Activated CD8-positive, alpha-beta memory T cell treated with anti-CD3 and anti-CD28 coated beads, Interleukin-2, amount 50 U/mL, for 24 hours (primary cell): ENCODE data around the gene PAK1.

ENCODE experiments used
- DNase-seq: peaks from one replicate; pipeline ENCODE4 v3.0.0-alpha.2; 2020; ENCODE audit errors: extremely low read depth

Gene PAK1

DNA sequence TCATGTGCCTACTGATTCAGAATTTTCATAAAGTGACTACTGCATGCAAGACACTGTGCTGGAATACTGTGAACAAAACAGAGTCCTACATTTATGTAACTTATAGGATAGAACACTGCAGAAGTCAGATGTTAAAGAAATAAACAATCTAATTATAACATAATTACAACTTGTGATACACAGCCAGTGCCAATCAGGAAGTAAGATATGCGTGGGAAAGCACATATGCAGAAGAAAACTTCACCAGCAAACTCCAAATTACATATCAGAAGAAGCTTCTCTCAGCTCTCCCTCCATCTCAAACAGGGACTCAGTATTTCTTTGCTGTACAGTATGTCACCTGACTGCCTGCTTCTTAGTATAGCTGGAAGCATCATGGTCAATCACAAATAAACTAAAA is 37.4 kb downstream of the PAK1 start:
- DNase-seq: no peak

DNA sequence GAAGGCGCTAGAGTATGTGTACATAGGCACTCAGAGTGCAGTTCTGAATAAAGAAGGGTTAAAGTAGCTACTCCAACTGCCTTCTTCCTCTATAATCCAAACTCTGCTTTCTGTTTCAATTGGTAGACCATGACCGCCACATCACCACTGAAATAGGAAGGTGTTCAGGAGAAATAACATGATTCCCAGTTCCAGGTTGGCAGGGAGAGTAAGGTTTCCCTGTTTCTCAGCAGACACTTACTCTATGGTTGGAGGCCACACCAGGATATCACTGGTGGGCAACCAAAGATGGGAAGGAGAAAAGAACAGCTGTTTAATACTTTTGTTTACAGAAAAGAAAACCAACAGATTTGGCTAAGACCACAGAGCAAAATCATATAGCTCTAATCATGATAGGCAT is 37.9 kb downstream of the PAK1 start:
- DNase-seq: no peak

DNA sequence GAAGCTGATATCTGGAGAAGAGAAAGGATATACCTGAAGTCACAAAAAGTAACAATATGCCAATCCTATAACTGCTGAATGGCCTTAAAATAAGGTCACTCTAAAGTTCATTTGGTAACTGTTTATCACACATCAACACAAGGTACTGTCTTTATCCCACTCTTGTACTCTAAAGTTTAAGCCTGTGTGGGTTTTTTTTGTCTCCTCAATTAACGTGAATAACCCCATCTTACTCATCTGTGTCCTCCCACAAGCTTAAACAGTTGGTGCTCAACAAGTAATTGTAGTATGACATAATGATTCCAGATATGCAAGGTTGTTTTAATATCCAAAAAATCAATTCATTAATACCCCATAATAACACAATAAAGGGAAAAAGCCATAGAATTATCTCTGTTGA is 42.1 kb downstream of the PAK1 start:
- no peak for DNase-seq

DNA sequence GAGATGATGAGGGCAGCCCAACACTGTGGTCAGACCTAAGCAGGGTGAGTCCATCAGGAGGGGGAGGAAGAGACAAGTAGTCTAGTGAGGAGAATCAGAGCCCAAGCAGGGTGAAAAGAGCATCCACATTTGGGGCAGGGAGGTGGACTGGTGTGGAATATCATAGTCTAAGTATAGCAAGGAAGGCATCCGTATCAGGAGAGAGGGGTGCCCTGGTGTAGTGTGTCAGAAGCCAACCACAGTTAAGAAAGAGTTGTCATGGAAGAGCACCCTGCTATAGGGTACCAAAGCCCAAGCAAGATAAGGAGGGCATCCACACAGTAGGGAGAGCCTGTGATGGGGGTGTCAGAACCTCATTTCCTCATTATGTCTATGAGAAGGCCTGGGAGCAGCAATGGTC is 45.3 kb downstream of the PAK1 start:
- no peak for DNase-seq

DNA sequence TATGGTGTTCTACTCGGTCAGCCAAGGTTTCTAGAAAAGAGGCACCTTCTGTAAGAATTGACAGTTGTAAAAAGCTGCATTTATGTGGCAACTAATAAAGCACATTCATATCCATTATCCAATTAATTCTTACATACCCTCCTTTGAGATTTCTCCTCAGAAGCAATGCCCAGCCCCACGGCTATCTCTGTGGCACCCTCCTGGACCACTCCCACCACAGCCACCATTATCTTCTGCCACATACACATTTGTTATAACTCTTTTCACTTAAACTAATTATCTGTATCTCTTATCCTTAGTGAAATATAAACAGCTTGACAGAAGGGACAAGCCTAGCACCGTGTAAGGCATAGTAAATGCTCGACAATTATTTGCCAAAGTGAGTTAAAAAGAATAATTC is 48.5 kb downstream of the PAK1 start:
- no peak for DNase-seq

DNA sequence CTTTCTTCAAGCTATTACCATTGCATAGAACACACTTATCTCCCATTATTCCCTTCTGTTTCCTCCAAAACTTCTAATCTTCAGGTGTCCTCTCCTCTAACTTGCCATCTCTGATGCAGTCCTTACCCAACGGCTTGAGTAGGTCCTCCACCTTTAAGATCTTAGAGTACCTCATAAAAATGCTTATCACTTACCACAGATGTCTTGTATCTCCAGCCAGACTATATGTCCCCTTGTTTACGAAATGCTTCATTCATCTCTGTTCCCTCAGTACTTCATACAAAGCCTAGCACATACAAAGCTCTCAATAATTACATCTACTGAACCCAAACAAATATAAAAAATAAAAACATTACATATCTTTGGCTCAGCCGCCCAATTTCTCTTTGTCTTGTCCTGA is 49.2 kb downstream of the PAK1 start:
- no peak for DNase-seq

DNA sequence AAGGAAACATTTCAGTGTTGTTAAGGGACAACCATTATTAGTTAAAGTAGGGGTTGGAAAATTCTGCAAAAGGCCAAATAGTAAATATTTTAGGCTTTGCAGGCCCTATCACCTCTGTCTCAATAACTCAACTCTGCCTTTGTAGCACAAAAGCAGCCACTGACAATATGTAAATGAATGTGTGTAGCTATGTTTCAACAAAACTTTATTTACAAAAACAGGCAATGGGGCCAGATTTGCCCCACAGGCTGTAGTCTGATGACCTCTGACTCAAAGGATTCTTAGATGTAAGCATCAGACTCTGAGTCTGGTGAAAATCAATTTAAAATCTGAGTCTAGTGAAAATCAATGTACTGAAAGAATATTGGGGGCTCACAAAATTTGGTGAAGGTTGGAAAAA is 50.3 kb downstream of the PAK1 start:
- no peak for DNase-seq

DNA sequence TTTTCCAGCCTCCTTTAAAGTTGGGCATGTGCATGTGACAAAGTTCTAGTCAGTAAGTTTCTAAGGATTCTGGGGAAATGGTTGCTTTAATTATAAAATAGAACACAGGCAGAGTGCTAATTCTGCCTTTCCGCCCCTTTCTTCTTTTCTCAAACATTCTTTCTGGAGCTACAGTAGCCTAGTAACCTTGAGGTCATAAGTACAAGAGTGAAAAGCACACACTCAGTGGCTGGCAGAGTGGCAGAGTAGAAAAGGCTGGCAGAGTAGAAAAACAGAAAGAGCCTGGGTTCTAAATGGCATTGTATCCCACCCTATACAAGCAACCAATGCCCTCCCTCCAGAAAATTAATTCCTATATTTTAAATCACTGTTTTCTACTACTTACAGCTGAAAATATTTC is 51.2 kb downstream of the PAK1 start:
- no peak for DNase-seq

DNA sequence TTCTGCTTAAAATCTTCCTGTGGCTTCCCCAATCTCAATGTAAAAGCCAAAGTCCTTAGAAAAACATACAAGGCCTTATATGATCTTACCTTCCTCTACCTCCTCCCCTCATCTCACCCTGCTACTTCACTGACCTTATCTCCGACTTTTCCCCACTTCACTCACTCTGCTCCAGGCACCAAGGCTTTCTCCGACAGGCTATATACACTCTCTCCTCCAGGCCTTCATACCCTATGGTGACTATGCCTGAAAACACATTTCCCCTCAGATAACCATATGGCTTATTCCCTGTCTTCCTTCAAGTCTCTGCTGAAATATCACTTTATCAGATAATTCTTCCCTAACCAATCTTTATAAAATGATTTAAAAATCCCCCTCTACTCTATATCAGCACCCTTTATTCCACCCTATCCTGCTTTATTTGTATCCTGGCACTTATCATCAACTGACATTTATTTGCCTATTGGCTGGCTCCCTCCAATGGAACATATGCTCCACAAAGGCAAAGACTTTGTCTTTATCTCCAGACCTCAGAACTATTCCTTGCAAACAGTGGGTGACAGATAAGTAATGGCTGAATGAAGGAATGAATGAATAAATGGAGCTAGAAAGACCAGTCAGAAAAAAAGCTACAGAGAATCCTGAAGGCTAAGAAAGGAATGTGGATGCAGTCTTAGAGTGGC is 52.7 kb downstream of the PAK1 start:
- DNase-seq: no peak

DNA sequence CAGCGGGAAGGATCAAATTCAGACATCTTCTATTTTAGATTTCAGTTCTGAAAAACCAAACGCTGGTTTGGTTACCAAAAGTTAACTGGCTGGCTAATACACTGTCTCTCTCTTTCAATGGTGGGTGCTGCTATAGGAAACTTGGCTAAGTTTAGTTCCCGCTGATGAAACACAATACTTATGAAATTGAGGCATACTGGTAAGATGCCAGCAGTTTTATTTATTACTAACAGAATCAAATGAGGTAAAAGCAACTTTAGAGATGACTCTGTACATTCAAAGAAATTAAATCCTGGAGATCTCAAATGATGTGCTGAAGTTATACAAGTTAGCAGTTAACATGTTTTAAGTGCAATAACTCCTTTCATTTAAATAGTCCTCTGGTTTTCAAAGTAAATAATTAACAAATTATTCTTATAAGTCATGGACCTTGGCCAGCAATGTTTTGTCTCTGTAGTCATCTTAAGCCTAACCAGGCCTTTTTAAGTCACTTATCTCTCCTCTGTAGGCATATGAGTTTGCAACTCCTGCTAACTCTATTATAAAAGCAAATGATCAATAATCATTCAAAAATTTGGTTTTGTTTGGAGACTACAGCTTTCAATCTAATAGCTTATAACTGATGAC is 54.8 kb downstream of the PAK1 start:
- no peak for DNase-seq

DNA sequence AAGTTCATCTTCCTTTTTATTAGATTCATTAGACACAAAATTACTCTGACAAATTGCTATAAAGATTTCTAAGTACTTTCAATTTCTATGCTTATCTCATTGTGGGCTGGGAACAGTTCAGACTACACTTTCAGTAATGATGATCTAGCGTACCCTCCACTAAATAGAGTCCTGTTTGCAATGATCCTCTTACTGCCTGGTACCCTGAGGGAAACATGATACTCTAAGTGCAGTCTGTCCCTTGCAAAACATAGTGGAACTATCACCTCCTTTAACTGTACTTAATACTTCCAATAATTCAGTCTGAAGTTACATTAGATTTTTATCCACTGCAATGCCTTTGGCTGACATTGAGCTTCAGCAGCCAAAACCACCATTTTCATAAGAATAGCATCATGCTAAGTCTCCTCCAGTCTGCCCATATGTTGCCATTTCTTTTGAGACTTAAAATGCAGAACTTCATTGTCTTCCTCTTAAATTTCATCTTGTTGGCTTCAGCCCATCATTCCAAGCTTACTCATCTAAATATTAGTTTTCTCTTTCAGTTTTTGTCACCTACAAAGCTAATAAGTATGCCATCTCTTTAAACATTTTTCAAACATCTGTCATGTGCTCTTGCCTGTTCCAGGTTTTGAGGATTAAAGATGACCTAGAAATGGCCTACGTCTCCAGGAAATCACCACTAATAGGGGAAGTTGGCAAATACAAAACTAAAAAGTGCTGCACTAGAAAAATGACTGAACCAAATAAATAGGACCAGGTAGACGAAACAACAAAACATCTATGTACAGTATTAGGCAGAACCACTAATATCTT is 55.5 kb downstream of the PAK1 start:
- DNase-seq: no peak

DNA sequence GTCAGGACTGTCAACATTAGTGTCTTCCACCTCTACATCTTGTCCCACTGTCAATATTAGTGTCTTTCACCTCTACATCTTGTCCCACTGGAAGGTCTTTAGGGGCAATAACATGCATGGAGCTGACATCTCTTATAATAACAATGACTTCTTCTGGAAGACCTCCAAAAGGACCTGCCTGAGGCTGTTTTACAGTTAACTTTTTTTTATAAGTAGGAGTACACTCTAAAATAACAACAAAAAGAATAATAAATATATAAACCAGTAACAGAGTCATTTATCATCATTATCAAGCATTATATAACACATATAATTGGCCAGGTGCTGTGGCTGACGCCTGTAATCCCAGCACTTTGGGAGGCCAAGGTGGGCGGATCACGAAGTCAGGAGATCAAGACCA is 57.5 kb downstream of the PAK1 start:
- no peak for DNase-seq

DNA sequence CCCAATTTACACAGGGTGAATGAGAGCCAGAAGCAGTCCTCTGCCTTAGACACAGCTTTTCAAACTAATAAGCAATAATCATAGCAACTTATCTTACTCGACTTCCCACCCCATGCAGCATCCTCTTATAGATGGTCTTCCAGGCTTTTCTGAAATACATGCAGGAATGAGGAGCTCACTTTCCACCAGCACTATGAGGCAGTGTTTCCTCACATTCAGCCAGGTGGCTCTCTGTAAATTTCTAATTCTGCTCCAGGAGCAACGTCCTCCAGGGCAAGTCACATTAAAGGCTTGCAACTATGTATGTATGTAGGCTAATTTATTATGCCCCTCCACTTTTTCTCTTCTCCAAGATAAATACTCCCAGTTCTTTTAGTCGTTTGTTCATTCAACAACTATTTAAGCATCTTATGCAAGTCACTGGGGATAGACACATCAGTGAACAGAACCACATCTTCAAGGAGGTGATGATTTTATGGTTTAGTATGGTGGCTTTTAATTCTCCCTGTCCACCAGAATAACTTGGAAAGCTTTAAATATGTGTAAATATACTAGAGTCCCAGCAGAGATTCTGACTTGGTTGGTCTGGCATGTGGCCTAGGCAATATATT is 59.9 kb downstream of the PAK1 start:
- DNase-seq: no peak

DNA sequence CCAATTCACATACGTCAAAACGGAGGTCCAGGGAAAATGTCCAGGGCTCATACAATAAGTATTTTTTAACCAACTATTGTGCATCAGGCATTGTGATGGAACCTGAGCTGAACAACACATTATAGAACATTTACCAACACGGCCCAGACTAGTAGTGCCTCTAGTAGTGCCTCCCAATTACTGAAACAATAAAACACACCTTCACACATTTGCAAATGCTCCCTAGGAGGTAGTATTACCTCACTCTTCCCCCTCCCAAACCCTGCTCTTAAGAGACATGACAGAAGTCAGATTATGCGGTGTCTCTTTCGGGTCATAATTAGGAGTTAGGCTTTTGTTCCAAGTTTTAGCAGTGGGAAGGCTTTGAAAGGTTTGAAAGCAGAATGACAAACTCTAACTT is 61.1 kb downstream of the PAK1 start:
- no peak for DNase-seq

DNA sequence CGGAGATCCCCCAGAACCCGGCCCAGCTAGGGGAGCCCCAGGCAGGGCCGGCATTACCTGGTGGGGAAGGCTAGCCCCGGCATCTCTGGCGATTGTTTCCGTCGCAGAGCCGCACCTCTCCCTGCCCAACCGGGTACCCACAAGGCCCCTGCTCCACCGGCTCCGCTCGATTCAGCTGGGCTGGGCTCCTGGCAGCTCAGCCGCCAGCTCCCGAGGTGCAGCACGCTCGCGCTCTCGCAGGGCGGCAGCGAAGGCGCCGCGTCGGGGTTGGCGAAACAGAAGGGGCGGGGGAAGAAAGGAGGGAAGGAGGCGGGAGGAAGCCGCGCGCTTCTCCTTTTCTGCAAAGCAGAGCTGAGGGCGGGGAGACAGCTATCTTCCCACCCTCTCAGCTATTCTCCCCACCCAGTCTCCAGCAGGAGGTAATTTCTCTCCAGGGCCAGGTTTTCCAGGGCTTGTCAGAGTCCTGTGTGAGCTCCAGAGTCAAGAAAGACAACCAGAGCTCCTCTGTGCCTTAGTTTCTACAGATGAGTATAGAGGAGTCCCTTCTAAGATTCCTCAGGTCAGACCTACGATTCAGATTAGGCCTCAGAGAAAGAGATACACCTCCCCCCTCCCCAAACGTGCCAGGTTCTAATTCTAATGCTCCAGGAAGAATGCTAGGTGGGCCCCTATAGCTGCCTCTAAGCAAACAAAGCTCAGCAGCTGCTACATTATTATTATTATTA is 62.0 kb downstream of the PAK1 start:
- DNase-seq: peak; percentile 46

DNA sequence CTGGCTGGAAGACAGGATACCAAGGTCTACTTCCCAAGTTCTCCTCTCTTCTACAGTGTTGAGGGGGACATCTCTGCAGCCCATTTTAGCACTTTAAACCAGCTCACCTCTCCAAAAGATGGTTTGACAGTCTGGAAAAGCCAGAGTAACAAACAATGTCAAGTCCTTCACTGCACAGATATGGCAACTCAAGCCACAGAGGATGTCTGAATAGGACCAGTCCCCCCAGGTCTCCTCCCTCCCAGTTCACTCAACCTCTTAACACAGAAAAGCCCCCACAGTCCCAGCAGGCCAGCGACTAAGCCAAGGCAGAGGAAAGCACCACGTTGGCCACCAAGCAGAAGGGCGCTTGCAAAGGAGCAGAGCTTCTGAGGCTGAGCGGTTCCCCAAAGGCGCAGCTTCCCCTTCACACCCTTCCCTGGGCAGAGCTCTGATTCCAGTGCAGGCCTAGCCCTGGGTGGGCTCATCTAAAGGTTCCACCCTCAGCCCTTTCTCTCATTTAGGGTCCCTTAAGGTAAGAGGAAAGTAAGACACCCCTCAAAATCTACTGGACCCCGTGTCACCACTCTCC is 62.7 kb downstream of the PAK1 start:
- DNase-seq: no peak

DNA sequence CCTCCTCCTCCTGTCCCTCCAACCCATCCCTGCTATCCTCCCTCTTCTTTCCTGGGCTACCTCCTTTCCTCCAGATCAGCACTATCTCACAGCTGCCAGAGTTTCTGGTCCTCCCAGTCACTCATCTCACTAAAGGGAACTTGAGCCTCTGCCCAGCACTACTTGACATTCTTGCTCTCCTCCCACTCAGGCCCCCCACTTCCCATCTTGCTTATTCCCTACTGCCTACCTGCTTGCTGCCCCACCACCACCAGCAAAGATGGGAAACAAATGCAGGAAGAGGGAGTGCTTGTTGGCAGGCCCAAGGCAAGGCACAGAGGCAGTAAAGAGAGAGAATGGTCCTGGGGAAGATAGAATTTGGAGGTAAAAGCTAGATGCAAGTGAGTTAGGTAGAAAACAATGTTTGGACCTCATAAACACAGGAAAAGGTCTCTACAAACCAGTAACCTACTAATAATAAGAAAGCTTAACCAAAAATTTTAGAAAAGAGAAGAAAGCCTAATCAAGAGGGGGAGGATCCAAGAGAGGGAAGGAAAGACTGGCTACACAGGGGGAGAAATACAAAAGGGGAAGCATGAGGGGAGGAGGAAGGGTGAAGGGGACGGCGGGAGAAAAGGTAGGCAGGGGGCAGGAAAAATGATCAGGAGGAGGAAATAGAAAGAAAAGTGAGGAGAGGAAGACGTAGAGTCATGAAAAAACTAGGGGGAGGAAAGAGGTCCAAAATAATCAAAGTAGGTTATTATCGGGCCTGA is 63.6 kb downstream of the PAK1 start:
- DNase-seq: no peak

DNA sequence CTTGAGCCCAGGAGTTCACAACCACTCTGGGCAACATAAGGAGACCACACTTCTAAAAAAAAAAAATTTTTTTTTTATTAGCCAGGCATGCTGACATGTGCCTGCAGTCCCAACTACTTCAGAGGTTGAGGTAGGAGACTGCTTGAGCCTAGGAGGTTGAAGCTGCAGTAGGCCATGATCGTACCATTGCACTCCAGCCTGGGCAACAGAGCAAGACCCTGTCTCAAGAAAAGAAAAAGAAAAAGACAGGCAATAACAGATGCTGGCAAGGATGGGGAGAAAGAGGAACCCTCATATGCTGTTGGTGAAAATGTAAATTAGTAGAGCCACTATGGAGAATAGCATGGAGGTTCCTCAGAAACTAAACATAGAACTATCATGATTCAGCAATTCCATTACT is 64.8 kb downstream of the PAK1 start:
- DNase-seq: no peak

DNA sequence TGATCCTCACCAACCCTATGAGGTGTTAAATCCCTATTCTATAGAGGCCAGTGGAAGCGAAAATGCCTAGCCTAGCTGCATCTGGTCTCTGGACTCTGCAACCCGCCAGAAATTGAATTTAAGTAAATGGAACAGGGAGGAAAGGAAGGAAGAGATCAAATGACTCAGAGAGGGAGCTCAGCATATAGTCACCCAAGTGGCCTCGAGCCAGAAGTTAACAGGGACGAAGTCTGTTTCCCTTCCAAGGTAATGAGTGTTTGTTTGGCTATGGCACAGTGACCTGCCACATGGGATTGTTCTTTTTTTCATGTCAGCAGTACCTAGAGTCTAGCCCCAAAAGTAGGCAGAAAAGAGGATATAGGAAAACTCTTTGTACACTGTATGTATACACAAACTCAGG is 66.3 kb downstream of the PAK1 start:
- DNase-seq: no peak

DNA sequence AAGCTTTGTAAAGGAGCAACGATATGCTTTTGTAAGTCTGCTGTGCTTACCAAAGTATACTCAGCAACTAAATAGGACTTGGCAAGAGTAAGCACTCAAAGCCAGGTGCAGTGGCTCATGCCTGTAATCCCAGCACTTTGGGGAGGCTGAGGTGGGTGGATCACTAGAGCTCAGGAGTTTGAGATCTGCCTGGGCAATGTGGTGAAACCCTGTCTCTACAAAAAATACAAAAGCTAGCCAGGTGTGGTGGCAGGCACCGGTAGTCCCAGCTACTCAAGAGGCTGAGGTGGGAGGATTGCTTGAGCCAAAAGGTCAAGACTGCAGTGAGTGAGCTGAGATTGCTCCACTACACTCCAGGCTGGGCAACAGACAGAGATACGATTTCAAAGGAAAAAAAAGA is 67.5 kb downstream of the PAK1 start:
- no peak for DNase-seq

DNA sequence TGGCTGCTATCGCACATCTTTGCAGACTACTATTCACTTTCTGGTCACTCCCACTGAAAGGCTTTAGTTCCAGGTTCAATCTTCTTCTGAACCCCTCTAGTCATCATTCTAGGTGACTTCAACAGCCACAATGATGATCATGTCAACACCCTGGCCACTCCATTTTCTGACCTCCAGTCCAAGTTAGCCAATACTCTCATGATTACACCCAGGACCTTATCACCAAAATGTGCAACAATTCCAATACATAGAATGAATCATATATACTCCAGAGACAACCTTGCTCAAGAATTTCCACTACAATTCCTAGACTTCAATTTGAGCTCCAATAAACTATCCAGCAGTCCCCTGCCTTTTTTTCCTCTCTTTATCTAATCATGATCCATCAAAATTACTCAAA is 70.7 kb downstream of the PAK1 start:
- DNase-seq: no peak
